Peyer's patch (tissue), 4 donors: ENCODE data around the gene KBTBD12.
A peak's percentile ranks its signal among the peaks of the same experiment; 100 is the strongest.

Experiments
- CTCF ChIP-seq, 6 experiments: fragments of 450-650 bp in 4 of 6; fragments of 200-600 bp in 2 of 6; sonication (generic) in 1 of 6; IDR thresholded peaks; one replicate each; pipeline ENCODE4 v1.5.1; 2017 to 2019; ENCODE audit warnings: antibody characterized with exemption in 6 of 6, mild to moderate bottlenecking in 3 of 6, moderate library complexity in 1 of 6
- POLR2A ChIP-seq, 2 donors: fragments of 450-650 bp; IDR thresholded peaks; one replicate each; pipeline ENCODE4 v1.5.1; 2017; ENCODE audit warnings: antibody characterized with exemption in 2 of 2, mild to moderate bottlenecking in 2 of 2, moderate library complexity in 2 of 2

- no peak for TF ChIP-seq POLR2A (IDR thresholded peaks at IDR 0.05)
- peak in 4 of 6 experiments; percentile 15 to 55 (median 48) for TF ChIP-seq CTCF (IDR thresholded peaks at IDR 0.05)
Measured at GRCh38 chr3:127959873-127960272, 44.8 kb downstream of the KBTBD12 start.
